Astrocyte of the spinal cord (primary cell): ENCODE measurements around the gene LIM2.
A peak's percentile ranks its signal among the peaks of the same experiment; 100 is the strongest.
"Not testable (repeated sequence)": the region's sequence is repeated elsewhere in the genome, so short reads cannot be mapped to it uniquely, and the experiment has no call there.

Experiments used
- DNase-seq: peaks from one replicate; pipeline ENCODE4 v3.0.0; 2011; ENCODE audit warnings: low read depth, low spot score
- H3K4me3 ChIP-seq: 2 replicates; pipeline ENCODE4 v1.5.1; 2011; ENCODE audit warnings: low read depth, mild to moderate bottlenecking, low read length, moderate library complexity
- CTCF ChIP-seq: IDR thresholded peaks from 2 replicates; pipeline ENCODE4 v1.5.1; 2012; ENCODE audit warnings: low read depth, mild to moderate bottlenecking, low read length, inconsistent platforms
- in situ Hi-C: cut with HindIII; loops from 2 replicates; pipeline ENCODE4 v1.10.0; 2017; ENCODE audit warnings: low sequenced_read_pairs

The LIM2 gene

GRCh38 chr19:51422053-51422448, 34.3 kb upstream of the LIM2 start:
- in situ Hi-C loops, result no loop called here
- no peak overlapping the region for H3K4me3 ChIP-seq
- DNase-seq, result peak; percentile 23
- TF ChIP-seq CTCF, result peak; percentile 89

- in situ Hi-C loops, result no loop called here
- H3K4me3 ChIP-seq, result no peak overlapping the region
- no peak for DNase-seq
- no peak for TF ChIP-seq CTCF
Measured at GRCh38 chr19:51421229-51422052, 33.7 kb upstream of the LIM2 start.

- H3K4me3 ChIP-seq, in situ Hi-C loops, DNase-seq: not testable (repeated sequence)
Measured at GRCh38 chr19:51420511-51420910, 32.7 kb upstream of the LIM2 start.

- no peak for DNase-seq
- no peak overlapping the region for H3K4me3 ChIP-seq
- in situ Hi-C loops, result no loop called here
- TF ChIP-seq CTCF, result no peak
Measured at GRCh38 chr19:51418707-51419106, 30.9 kb upstream of the LIM2 start.

- no peak overlapping the region for H3K4me3 ChIP-seq
- no peak for TF ChIP-seq CTCF
- no peak for DNase-seq
- in situ Hi-C loops, result no loop called here
Measured at GRCh38 chr19:51417810-51418157, 30.0 kb upstream of the LIM2 start.

- in situ Hi-C loops, result no loop called here
- H3K4me3 ChIP-seq, result no peak within 1 kb of the TSS
- DNase-seq, result no peak
- TF ChIP-seq CTCF, result no peak
Measured at GRCh38 chr19:51417107-51417809, 29.5 kb upstream of the LIM2 start, which contains the start of gene SIGLEC10. SIGLEC10 (minus strand) TSS chr19:51417642; CDS start chr19:51417581, 61 bp downstream.

- in situ Hi-C loops, DNase-seq, H3K4me3 ChIP-seq: not testable (repeated sequence)
Measured at GRCh38 chr19:51416422-51416821, 28.6 kb upstream of the LIM2 start.
